Heart left ventricle (tissue), 16 donors: ENCODE measurements around the gene PLXNB3. TPM values are rescaled to one million over a fixed set of nuclear protein-coding genes. Genes with fewer than 3 reads are reported as not detected.

Experiments
- ATAC-seq, 4 donors: fragments of 200-7000 bp; cut with Tn5 transposase; one replicate each; pipeline ENCODE4 v1.9.1; 2020 to 2022; ENCODE audit warnings: moderate library complexity in 4 of 4, mild to moderate bottlenecking in 3 of 4, moderate number of reproducible peaks in 1 of 4
- DNase-seq, 5 donors: peaks; one replicate each; pipeline ENCODE4 v3.0.0-alpha.2; 2020
- H3K27ac ChIP-seq, 12 donors: fragments of 200-600 bp; sonication (generic) in 4 of 12; one replicate each; pipeline versions ENCODE4 v1.5.0 to v1.8.0; 2016 to 2022; ENCODE audit warnings: mild to moderate bottlenecking in 2 of 12
- H3K27me3 ChIP-seq, 9 donors: fragments of 200-600 bp; sonication (generic) in 2 of 9; one replicate each; pipeline versions ENCODE4 v1.5.1 to v1.8.0; 2016 to 2022; ENCODE audit warnings: mild to moderate bottlenecking in 3 of 9
- H3K36me3 ChIP-seq, 9 donors: fragments of 200-600 bp; sonication (generic) in 2 of 9; one replicate each; pipeline versions ENCODE4 v1.5.0 to v1.8.0; 2018 to 2022; ENCODE audit warnings: mild to moderate bottlenecking in 2 of 9
- H3K4me1 ChIP-seq, 12 donors: fragments of 200-600 bp; sonication (generic) in 4 of 12; one replicate each; pipeline versions ENCODE4 v1.5.0 to v1.8.0; 2016 to 2022; ENCODE audit warnings: mild to moderate bottlenecking in 3 of 12
- H3K4me3 ChIP-seq, 12 donors: fragments of 200-600 bp; sonication (generic) in 4 of 12; one replicate each; pipeline versions ENCODE4 v1.5.0 to v1.8.0; 2017 to 2022; ENCODE audit warnings: mild to moderate bottlenecking in 9 of 12, moderate library complexity in 4 of 12
- H3K9me3 ChIP-seq, 12 donors: fragments of 200-600 bp; sonication (generic) in 4 of 12; one replicate each; pipeline versions ENCODE4 v1.5.0 to v1.8.0; 2016 to 2022; ENCODE audit warnings: mild to moderate bottlenecking in 1 of 12
- POLR2A ChIP-seq, 2 donors: fragments of 450-650 bp; IDR thresholded peaks; one replicate each; pipeline ENCODE4 v1.6.1; 2017; ENCODE audit warnings: antibody characterized with exemption in 2 of 2, mild to moderate bottlenecking in 2 of 2, moderate library complexity in 2 of 2
- WGBS, 4 donors: extraction: QIAGEN DNeasy Blood & Tissue Kit in 2 of 4; methylation state at CpG; one replicate each; pipeline versions ENCODE4 v1.1.5 to v1.1.7; 2013 to 2018; 5-methylcytosine and 5-hydroxymethylcytosine counted together
- intact Hi-C, 10 donors: fragments of 100-400 bp; cut with DNase I; formaldehyde crosslinking; loops; one replicate each; pipeline versions ENCODE4 v1.11.1 to v1.14.2; 2022
- long read RNA-seq, 3 donors: library from polyadenylated mRNA; unstranded; transcript quantifications; one replicate each; pipeline ENCODE4 v2.0.0, GENCODE V29; 2020 to 2021
- polyA plus RNA-seq, 2 donors: library from polyadenylated mRNA; stranded (reverse); fragments of 200-250 nt; gene quantifications; one replicate each; pipeline ENCODE4 v1.2.3, GENCODE V29; 2013
- total RNA-seq, 9 donors: library from RNA; depleted of rRNA in 2 of 9; stranded (reverse); fragments of >200 nt in 2 of 9; fragmentation: NEBNext Ultra II Directional in 3 of 9; extraction: Animal tissue kit (Norgen Biotek cat#: 25700) in 3 of 9; gene quantifications; one replicate each; pipeline versions ENCODE4 v1.1.0 to v1.2.4, GENCODE V29; 2016 to 2023
- TF ChIP-seq, protein P1 (sequence below), 12 donors: fragments of 200-600 bp; sonication (generic) in 4 of 12; IDR thresholded peaks; one replicate each; pipeline versions ENCODE4 v1.5.0 to v1.8.0; 2018 to 2022; ENCODE audit warnings: antibody characterized with exemption in 12 of 12, mild to moderate bottlenecking in 5 of 12
- donor health status: ischemic (EF 13 %, LVEDD 7.1; RV severe dilation, severe dysfunction).
- donor health status: healthy with polysubstance abuse.
- donor health status: DM: no; HTN: yes; CAD: no.
- donor health status: DM: no; HTN: no; CAD: no.
- donor health status: ischemic (EF 25% LVEDD 6.9; RV normal size, moderate dysfunction).
- donor health status: ischemic (EF 25% LVEDD 5.7; RV mildly dilated, moderate dysfunction).
- donor health status: healthy.
- donor health status: DM: yes; HTN: yes; CAD: no.
- donor health status: ischemic (EF 35%, LVEDD 5.7; RV mildly dilated, moderate dysfunction).
- donor health status: nonischemic (EF 11% LVEDD 7.7; RV severe dilation, severe dysfunction).
- donor health status: DM: yes; HTN: yes; CAD: no.
- donor health status: PGD.
- donor health status: ischemic (EF 29% LVEDD 5.4; RV normal size, mild dysfunction).
- donor health status: nonischemic (EF 23%, LVEDD 6.1; RV moderate dilation, normal function).

The PLXNB3 gene
- total RNA-seq (1 to 10 TPM; 1.6 to 8.6 (median 3.5) TPM), polyA plus RNA-seq (1 to 10 TPM in 1 of 2 donors, under 1 TPM in 1; 0.51 to 2.8 TPM)
- long read RNA-seq, donor 1, partial matches to known transcripts: 0 of 1 reads
- long read RNA-seq, donor 1, other reads (novel, unspliced or antisense): 1 of 1 reads
- long read RNA-seq, donor 2, partial matches to known transcripts: 0 of 1 reads
- long read RNA-seq, donor 2, other reads (novel, unspliced or antisense): 1 of 1 reads
- long read RNA-seq, donor 3, partial matches to known transcripts: 2 of 2 reads
- long read RNA-seq, donor 3, other reads (novel, unspliced or antisense): 0 of 2 reads

DNA sequence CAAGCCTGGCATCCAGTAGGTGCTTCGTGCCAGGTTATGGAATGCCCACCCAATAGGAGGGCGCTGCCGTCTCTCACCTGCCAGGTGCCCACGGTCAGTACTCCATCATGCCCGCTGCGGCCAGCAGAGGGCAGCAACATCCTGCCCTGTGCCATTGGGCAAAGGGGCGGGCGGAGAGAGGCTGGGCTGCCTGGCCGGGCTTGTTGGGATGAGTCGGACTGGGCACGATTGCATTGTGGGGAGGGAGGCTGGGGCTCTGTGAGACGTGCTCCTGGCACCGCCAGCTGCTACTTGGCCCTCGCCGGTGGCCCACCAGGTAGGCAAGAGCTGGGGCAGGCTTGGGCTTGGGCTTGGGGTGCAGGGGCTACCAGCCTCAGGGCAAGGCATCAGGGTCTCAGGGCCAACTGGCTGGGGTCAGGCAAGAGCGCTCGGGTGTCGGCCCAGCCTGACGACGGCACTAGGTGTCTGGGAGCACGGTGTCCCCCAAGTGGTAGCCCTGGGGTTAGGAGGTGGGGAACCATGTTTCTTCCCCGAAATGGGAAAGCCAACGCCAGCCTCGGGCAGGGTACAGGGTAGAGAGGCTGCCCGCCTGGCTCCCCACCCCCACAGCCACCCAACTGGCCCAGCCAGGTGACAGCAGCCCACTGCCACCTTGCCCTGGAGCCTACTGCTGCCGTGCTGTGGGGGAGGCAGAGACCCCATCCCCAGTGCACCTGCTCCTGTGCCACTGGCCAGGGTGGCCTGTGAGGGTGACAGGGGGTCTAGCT, at the start of gene PLXNB3:
Gene PLXNB3 (plus strand): TSS at position 261 of the 767 bp plus-strand sequence. CDS start 1,287 bp downstream, outside the sequence.
- peak; percentile 66 to 88 (median 75) for DNase-seq
- Histone ChIP-seq H3K36me3 (no peaks in the 10 kb centered on the region), H3K9me3 (no peaks in the 10 kb centered on the region), H3K4me3 (peak within 1 kb of the TSS in 3 of 12 donors; percentile 3 to 21 (median 19)), H3K4me1 (peaks cover 0 to 26% (median 5%) of the 10 kb centered on the region in 12 donors), H3K27ac (peak within 1 kb of the TSS in 7 of 12 donors; percentile 9 to 81 (median 28)), H3K27me3 (peaks cover 0 to 4% (median 0%) of the 10 kb centered on the region in 9 donors)
- ATAC-seq: peak; percentile 52 to 89 (median 81)
- intact Hi-C loops: loop anchor here (1.0 to 5.0 kb wide), 6 partner anchors 183 to 768 kb away; no protein-coding TSS in a partner anchor
- TF ChIP-seq POLR2A (IDR thresholded peaks at IDR 0.05): no peak
- TF ChIP-seq, protein P1, sequence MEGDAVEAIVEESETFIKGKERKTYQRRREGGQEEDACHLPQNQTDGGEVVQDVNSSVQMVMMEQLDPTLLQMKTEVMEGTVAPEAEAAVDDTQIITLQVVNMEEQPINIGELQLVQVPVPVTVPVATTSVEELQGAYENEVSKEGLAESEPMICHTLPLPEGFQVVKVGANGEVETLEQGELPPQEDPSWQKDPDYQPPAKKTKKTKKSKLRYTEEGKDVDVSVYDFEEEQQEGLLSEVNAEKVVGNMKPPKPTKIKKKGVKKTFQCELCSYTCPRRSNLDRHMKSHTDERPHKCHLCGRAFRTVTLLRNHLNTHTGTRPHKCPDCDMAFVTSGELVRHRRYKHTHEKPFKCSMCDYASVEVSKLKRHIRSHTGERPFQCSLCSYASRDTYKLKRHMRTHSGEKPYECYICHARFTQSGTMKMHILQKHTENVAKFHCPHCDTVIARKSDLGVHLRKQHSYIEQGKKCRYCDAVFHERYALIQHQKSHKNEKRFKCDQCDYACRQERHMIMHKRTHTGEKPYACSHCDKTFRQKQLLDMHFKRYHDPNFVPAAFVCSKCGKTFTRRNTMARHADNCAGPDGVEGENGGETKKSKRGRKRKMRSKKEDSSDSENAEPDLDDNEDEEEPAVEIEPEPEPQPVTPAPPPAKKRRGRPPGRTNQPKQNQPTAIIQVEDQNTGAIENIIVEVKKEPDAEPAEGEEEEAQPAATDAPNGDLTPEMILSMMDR (IDR thresholded peaks at IDR 0.05): peak; percentile 68 to 93 (median 78)
- WGBS, 4 donors: 27 to 67% (median 38%) methylated on average over 12 to 26 of the region's 26 CpGs

DNA sequence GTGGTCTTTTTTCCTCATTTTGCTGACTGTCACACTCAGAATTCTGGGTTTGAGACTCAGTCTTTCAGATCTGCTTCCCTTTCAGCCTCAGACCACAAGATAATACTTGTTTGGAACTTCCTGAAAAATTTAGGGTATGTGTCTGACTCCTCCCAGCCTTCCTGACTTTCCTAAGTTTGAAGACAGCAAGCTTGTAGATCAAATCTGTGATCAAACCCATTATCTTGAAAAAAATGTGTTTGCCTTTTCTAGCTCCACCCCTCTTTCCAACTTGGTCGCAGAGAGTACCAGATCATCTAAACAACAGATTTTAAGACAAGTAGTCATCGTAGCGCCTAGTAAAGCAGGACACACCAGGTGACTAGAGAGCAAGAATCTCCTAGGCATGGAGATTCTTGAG, 49.8 kb upstream of the PLXNB3 start:
- WGBS, 4 donors: 83 to 91% (median 86%) methylated on average over 3 of the region's 3 CpGs
- no peak for DNase-seq
- no peak for ATAC-seq
- Histone ChIP-seq H3K27ac (no peak overlapping the region), H3K27me3 (no peaks in the 10 kb centered on the region), H3K36me3 (peaks cover 0 to 68% (median 36%) of the 10 kb centered on the region in 9 donors), H3K9me3 (no peaks in the 10 kb centered on the region), H3K4me3 (no peak overlapping the region), H3K4me1 (peaks cover 0 to 5% (median 0%) of the 10 kb centered on the region in 12 donors)
- intact Hi-C loops: no loop called here
- TF ChIP-seq POLR2A (IDR thresholded peaks at IDR 0.05): no peak
- TF ChIP-seq, protein P1 (IDR thresholded peaks at IDR 0.05): no peak

- peaks cover 0 to 10% (median under 1%) of the 10 kb centered on the region in 12 donors for H3K4me1 ChIP-seq
- intact Hi-C loops: no loop called here
- no peak overlapping the region for H3K4me3 ChIP-seq
- H3K27ac ChIP-seq: no peak overlapping the region
- no peaks in the 10 kb centered on the region for H3K9me3 ChIP-seq
- WGBS, 4 donors: 84 to 96% (median 90%) methylated on average over 9 of the region's 9 CpGs
- no peak for TF ChIP-seq POLR2A (IDR thresholded peaks at IDR 0.05)
- TF ChIP-seq, protein P1 (IDR thresholded peaks at IDR 0.05): no peak
- H3K36me3 ChIP-seq: peaks cover 0 to 72% (median 63%) of the 10 kb centered on the region in 9 donors
- DNase-seq (no peak), ATAC-seq (no peak)
- no peaks in the 10 kb centered on the region for H3K27me3 ChIP-seq
These were observed 46.6 kb upstream of the PLXNB3 start for GRCh38 chrX:153717445-153717844.

GRCh38 chrX:153719238-153719637, 44.8 kb upstream of the PLXNB3 start:
- DNase-seq (no peak), ATAC-seq (no peak)
- peaks cover 0 to 3% (median 0%) of the 10 kb centered on the region in 12 donors for H3K9me3 ChIP-seq
- H3K27me3 ChIP-seq: no peaks in the 10 kb centered on the region
- no peak overlapping the region for H3K4me3 ChIP-seq
- TF ChIP-seq POLR2A (IDR thresholded peaks at IDR 0.05): no peak
- TF ChIP-seq, protein P1 (IDR thresholded peaks at IDR 0.05): no peak
- H3K4me1 ChIP-seq: peaks cover 0 to 18% (median 9%) of the 10 kb centered on the region in 12 donors
- intact Hi-C loops: no loop called here
- H3K36me3 ChIP-seq: peaks cover 0 to 63% (median 53%) of the 10 kb centered on the region in 9 donors
- WGBS, 4 donors: 67 to 79% (median 70%) methylated on average over 1 to 2 of the region's 2 CpGs
- H3K27ac ChIP-seq: no peak overlapping the region
